A673 (cell line): ENCODE data around the gene SEC16B. TPM values are rescaled to one million over a fixed set of nuclear protein-coding genes. Genes with fewer than 3 reads are reported as not detected.

Experiments used
- BruUV-seq: library from RNA; stranded (reverse); fragments of 400-500 nt; replicated peaks from 2 replicates; lab custom pipeline; 2021; lab: Mats Ljungman, UMichigan
- CTCF ChIA-PET: fragments of 300-600 bp; sonication (Branson Sonifier 250); formaldehyde crosslinking; loops from one replicate; lab custom pipeline; 2022; ENCODE audit warnings: antibody characterized with exemption; lab: Charles Lee
- POLR2A ChIA-PET: fragments of 300-600 bp; sonication (Branson Sonifier 250); formaldehyde crosslinking; loops from one replicate; lab custom pipeline; 2022; ENCODE audit warnings: antibody characterized with exemption; ENCODE audit not compliant: low non-redundant PET; lab: Charles Lee
- DNase-seq: peaks from one replicate; pipeline ENCODE4 v3.0.0-alpha.2; 2015; ENCODE audit warnings: low spot score
- H3K27ac ChIP-seq: fragments of 200-600 bp; sonication (generic); 2 replicates; pipeline ENCODE4 v1.5.1; 2016; ENCODE audit warnings: mixed run types, low read depth, mild to moderate bottlenecking, mixed read lengths, antibody characterized with exemption, low read length; ENCODE audit not compliant: poor library complexity, severe bottlenecking
- H3K27me3 ChIP-seq: fragments of 200-600 bp; sonication (generic); replicated peaks from 2 replicates; pipeline ENCODE4 v1.6.1; 2017; ENCODE audit warnings: mixed run types, low read depth, mild to moderate bottlenecking, mixed read lengths, antibody characterized with exemption, low read length; ENCODE audit not compliant: insufficient read depth, poor library complexity
- H3K36me3 ChIP-seq: fragments of 200-600 bp; sonication (generic); 2 replicates; pipeline ENCODE4 v1.6.1; 2016; ENCODE audit warnings: mixed run types, mild to moderate bottlenecking, mixed read lengths, antibody characterized with exemption, low read length; ENCODE audit not compliant: insufficient read depth, poor library complexity, severe bottlenecking
- H3K4me1 ChIP-seq: fragments of 200-600 bp; sonication (generic); 2 replicates; pipeline ENCODE4 v1.6.1; 2017; ENCODE audit warnings: mixed run types, mild to moderate bottlenecking, mixed read lengths, antibody characterized with exemption, low read length; ENCODE audit not compliant: insufficient read depth, poor library complexity, severe bottlenecking
- H3K4me3 ChIP-seq: fragments of 200-600 bp; sonication (generic); 2 replicates; pipeline ENCODE4 v1.5.1; 2016; ENCODE audit warnings: low read depth, mixed run types, mild to moderate bottlenecking, mixed read lengths, low read length; ENCODE audit not compliant: poor library complexity, severe bottlenecking
- H3K9me3 ChIP-seq: fragments of 200-600 bp; sonication (generic); 2 replicates; pipeline ENCODE4 v1.6.1; 2016; ENCODE audit warnings: mixed run types, low read depth, mild to moderate bottlenecking, mixed read lengths, antibody characterized with exemption, low read length; ENCODE audit not compliant: poor library complexity, severe bottlenecking
- EZH2 ChIP-seq: fragments of 200-600 bp; sonication (generic); IDR thresholded peaks from 2 replicates; pipeline ENCODE4 v1.6.1; 2017; ENCODE audit warnings: borderline replicate concordance, low read depth, mild to moderate bottlenecking, mixed read lengths, antibody characterized with exemption, low read length; ENCODE audit not compliant: poor library complexity, severe bottlenecking
- intact Hi-C: fragments of 100-400 bp; cut with micrococcal nuclease; formaldehyde crosslinking; loops from one replicate; pipeline ENCODE4 v1.10.0; 2022; ENCODE audit not compliant: unreplicated experiment
- total RNA-seq: library from RNA; stranded (reverse); gene quantifications from 2 replicates; pipeline ENCODE4 v1.2.3, GENCODE V29; 2021
- TF ChIP-seq, protein P1 (sequence below): fragments of 300-800, 200-600 bp; sonication (generic); conservative IDR thresholded peaks from 2 replicates; pipeline ENCODE4 v1.5.1; 2017; ENCODE audit warnings: low read depth, mild to moderate bottlenecking, antibody characterized with exemption, low read length, moderate library complexity, mixed read lengths

SEC16B gene
- total RNA-seq, 1 experiment from 2014 or later = 1.3 TPM

- Histone ChIP-seq H3K4me3 (no peak overlapping the region), H3K36me3 (no peaks in the 10 kb centered on the region), H3K4me1 (peaks cover 9% of the 10 kb centered on the region), H3K27me3 (no peaks in the 10 kb centered on the region), H3K9me3 (no peaks in the 10 kb centered on the region), H3K27ac (no peak overlapping the region)
- ChIA-PET POLR2A (no interaction called here), CTCF (no interaction called here)
- no peak for TF ChIP-seq EZH2
- TF ChIP-seq, protein P1, sequence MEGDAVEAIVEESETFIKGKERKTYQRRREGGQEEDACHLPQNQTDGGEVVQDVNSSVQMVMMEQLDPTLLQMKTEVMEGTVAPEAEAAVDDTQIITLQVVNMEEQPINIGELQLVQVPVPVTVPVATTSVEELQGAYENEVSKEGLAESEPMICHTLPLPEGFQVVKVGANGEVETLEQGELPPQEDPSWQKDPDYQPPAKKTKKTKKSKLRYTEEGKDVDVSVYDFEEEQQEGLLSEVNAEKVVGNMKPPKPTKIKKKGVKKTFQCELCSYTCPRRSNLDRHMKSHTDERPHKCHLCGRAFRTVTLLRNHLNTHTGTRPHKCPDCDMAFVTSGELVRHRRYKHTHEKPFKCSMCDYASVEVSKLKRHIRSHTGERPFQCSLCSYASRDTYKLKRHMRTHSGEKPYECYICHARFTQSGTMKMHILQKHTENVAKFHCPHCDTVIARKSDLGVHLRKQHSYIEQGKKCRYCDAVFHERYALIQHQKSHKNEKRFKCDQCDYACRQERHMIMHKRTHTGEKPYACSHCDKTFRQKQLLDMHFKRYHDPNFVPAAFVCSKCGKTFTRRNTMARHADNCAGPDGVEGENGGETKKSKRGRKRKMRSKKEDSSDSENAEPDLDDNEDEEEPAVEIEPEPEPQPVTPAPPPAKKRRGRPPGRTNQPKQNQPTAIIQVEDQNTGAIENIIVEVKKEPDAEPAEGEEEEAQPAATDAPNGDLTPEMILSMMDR = no peak
- intact Hi-C loops = no loop called here
- no peak for DNase-seq
- no TSS peak for BruUV-seq
These were observed 72.4 kb downstream of the SEC16B start for GRCh38 chr1:177897281-177897997.

Other genes starting within 250 kb of the SEC16B start
- gene RASAL2, start 124.0 kb upstream of the SEC16B start, total RNA-seq = 8.2 and 8.3 TPM in 2 replicates